Loucy (cell line): ENCODE data around the gene CUX1.

ENCODE experiments used
- CTCF ChIP-seq: fragments of 200-600 bp; sonication (generic); conservative IDR thresholded peaks from 2 replicates; pipeline ENCODE4 v1.5.1; 2014; ENCODE audit warnings: mild to moderate bottlenecking, antibody characterized with exemption, low read length
- EZH2phosphoT487 ChIP-seq: fragments of 200-600 bp; IDR thresholded peaks from 2 replicates; pipeline ENCODE4 v1.6.1; 2018; ENCODE audit warnings: antibody characterized with exemption, mild to moderate bottlenecking, moderate library complexity, borderline replicate concordance

GRCh38 chr7:102302025-102302424 is 484.6 kb downstream of the CUX1 start:
- TF ChIP-seq CTCF (no peak), EZH2phosphoT487 (no peak)
